Spleen (tissue), 7 donors: ENCODE measurements around the gene KSR1.

Experiments used
- CTCF ChIP-seq, 11 experiments: fragments of 200-600 bp in 7 of 11; fragments of 450-650 bp in 4 of 11; sonication (generic) in 4 of 11; IDR thresholded peaks in 8 of 11; conservative IDR thresholded peaks in 3 of 11; 1 replicate in 7 of 11; 2 replicates in 4 of 11; pipeline versions ENCODE4 v1.4.0 to v1.8.0; 2016 to 2021; ENCODE audit warnings: antibody characterized with exemption in 11 of 11, inconsistent platforms in 4 of 11, mild to moderate bottlenecking in 1 of 11
- POLR2A ChIP-seq, 3 donors: fragments of 450-650 bp; IDR thresholded peaks; one replicate each; pipeline ENCODE4 v1.5.1; 2017; ENCODE audit warnings: antibody characterized with exemption in 3 of 3, mild to moderate bottlenecking in 1 of 3
- donor health status: DM: no; HTN: no; CAD: no; lungs with moderate emphysema.
- donor health status: DM: no; HTN: no; CAD: no.
- donor health status: DM: no; HTN: no; CAD: no.

GRCh38 chr17:27663936-27664605 lies 207.8 kb downstream of the KSR1 start:
- no peak for TF ChIP-seq CTCF (IDR thresholded peaks at IDR 0.05 in 8 of 11, conservative IDR thresholded peaks at IDR 0.05 in 3 of 11)
- TF ChIP-seq POLR2A (IDR thresholded peaks at IDR 0.05), result no peak
